C1 segment of cervical spinal cord (tissue), 14 donors: ENCODE results near the gene MAP2K5.

Experiments used
- DNase-seq, 14 donors: peaks; one replicate each; lab custom pipeline; 2025; lab: John Stamatoyannopoulos, UW

MAP2K5 gene

DNA sequence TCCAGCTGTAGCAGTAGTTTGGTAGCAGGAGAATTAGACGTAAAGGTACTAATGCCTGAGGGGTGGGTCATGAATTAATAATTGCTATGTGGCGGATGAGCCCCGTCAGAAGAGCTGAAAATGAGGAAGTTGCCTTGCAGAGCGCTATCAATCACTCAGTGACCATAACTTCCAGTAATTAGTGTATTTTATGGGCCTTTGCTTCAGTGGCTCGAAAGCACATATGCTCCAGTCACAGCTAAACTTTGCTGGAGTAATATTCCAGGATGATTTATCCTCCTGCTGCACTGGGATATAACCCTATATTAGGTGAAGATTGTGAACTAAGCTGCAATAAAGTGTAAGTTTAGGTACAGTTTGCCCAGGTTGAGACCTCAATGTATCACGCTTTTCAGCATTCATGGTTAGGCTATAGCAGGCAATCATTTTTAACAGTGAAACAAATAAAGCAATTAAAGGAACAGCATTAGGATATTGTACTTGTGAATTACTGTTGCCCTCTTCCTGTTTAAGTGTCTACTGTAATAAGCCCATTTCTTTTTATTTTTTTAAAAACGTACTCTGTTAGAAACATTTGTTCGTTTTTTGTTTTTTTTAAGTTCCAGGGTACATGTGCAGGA lies 178.2 kb downstream of the MAP2K5 start:
- no peak for DNase-seq

DNA sequence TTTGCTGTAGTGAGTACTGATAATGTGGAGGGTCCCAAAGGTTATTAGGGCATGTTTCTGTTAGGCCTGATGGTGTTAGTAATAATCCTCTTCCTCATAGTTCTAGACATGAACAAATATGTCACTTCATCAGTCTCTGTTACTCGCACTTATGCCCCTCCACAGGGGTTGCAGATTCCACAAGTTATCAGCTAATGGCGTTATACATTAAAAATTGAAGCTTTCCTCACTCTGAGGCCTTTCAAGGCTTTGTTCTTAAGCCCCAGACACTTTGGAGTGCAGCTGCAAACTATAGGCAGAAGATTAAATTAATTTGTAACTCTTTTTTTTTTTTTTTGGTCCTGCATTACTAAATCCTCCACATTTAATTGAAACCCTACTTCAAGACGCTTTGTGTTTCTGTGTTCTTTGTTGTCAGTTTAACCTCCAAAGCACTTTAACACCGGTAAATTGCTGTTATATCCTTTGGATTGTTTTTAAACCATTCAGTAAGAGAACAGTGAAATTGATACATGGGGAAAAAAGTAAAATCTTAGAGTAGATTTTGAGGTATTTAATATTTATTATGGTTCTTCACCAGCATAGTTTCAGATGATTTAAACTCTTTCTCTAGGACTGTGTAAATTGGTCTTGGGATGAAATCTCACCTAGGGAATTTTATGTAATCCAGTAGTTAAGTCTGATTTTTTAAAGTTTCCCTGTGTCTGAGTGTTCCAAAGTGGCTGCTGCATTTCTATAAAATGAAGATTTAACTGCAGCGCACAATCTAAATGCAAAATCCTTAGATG lies 179.7 kb downstream of the MAP2K5 start:
- DNase-seq = no peak

- no peak for DNase-seq
Measured at GRCh38 chr15:67723294-67724024, 181.0 kb downstream of the MAP2K5 start.

- no peak for DNase-seq
Measured at GRCh38 chr15:67724691-67725375, 182.3 kb downstream of the MAP2K5 start.

DNA sequence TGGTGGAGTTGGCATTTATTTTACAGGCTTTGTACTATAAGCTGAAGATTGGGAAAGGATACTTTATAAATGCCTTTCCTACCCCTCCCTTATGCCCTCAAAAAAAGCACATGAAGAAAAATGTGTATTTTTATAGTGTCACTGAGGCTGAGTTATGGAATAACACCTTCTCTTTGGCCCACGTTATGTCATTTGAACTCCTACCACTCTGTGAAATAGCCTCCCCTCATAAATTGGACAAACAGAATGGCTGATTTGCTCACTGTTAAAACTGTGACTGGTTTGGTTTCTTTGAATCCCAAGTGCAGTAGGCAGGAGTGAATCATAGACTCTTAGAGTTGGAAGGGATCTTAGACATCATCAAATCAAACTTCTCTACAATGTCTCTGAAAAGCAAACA lies 187.6 kb downstream of the MAP2K5 start:
- no peak for DNase-seq

- no peak for DNase-seq
Measured at GRCh38 chr15:67731112-67731721, 188.7 kb downstream of the MAP2K5 start.

GRCh38 chr15:67732164-67732563 lies 189.7 kb downstream of the MAP2K5 start:
- DNase-seq = no peak

DNA sequence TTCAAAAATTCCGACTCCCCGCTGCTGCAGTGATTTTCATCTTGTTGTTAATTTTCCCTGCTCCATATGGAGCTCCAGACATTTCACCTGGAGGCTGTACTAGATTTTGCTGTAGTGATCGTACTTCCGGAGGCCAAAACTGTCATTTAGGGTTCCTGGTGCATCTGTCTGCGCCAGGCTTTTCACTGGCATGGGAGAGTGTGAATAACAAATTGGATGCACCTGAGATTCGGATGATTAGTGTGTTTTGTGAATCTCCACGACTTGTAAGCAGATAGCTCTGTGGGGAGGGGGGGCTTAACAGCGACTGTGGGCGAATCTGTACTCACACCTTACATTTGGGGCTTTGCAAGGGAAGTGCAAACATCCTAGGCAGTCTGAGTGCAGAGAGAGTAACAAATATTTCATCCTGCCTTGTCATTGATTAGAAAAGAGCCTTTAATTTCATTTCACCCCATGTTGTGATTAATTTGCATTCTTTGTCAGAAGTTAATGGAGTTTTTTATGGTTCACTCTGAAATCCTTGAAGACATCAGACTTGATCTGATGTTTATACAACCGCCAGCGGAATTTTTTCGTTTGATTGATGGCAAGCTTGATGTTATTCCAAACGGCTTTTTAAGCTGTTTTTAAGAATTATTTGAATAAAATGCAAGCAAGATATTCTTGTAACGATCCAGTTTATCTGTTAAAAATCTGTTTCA lies 190.3 kb downstream of the MAP2K5 start:
- DNase-seq = peak in 1 of 14 donors; percentile 4

GRCh38 chr15:67735896-67736295 lies 193.4 kb downstream of the MAP2K5 start:
- no peak for DNase-seq

DNA sequence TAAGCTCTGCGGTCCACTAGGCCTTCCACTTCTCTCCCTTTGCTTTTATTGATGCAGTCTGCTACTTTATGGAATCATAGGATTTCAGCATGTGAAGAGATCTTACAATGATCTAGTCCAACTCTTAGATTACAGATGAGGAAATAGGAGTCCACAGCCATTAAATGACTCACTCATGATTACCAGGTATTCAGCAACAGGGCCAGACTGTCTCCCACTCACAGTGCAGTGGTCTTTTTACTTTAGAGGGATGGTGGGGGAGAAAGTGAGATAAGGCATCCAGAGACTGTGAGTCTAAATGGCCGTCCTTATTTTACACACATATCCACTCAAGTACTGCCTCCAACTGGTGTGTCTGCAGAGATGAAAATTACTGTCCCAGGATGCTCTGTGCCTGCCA lies 194.3 kb downstream of the MAP2K5 start:
- no peak for DNase-seq

- peak in 1 of 14 donors; percentile 6 for DNase-seq
Measured at GRCh38 chr15:67738056-67738455, 195.6 kb downstream of the MAP2K5 start.

- no peak for DNase-seq
Measured at GRCh38 chr15:67740405-67740804, 197.9 kb downstream of the MAP2K5 start.

DNA sequence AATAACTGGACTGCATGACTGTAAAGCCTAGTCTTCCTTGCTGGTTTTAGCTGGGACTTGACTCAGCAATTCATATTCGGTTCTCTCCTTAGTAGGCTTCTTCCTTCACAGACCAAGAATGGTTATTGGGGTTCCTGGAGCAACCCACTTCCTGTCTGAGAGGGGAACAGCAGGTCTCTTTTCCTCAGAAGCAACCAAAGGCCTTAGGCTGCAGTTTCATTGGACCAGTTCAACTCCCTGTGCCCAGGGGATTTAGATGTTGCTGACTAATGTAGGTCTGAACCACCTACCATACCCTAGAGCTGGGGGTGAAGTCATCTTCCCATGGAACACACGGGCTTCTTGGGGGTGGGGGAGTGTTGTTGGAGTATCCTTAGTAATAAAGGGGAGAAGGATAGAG lies 198.8 kb downstream of the MAP2K5 start:
- no peak for DNase-seq

- DNase-seq = no peak
Measured at GRCh38 chr15:67743558-67743957, 201.1 kb downstream of the MAP2K5 start.

GRCh38 chr15:67744331-67745072 lies 202.0 kb downstream of the MAP2K5 start:
- no peak for DNase-seq

DNA sequence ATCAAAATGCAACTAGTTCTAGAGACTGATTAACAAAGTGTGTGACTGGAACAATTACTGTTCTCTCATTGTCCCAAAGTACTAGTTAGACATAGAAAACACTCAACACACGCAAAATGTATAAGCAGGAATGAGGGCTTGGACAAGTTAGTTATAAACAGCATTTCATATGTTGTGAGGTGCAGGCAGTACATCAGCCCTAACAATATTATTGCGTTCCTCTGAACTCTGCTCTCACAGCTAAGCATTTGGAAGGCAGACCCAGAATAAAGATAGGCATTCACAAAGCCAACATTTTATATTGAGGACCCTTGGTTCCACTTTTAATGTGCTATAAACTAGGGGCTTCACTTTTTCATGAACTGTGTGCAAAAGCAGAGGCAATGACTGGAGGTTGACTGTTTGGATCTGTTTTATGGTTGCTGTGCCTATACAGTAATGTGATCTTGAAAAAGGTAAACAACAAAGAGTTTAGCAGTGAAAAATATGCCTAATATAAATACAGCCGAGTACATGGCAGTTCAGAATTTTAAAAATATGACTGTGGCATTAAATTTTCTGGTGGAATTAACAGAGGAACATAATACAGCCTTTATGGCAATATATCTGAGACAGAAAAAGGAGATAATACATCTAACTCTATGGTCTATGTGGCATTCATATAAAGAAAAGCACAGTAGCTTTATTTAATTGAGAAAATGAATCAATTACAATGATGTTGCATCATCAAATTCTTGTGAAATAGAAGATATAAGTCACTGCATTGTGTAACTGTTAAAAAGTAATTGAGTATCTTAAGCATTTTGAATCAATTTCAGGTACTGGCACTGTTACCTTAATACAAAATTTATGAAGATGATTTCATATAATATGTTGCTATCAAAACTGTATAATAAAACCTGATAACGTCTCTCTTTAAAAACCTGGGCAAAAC lies 202.8 kb downstream of the MAP2K5 start:
- DNase-seq = no peak

DNA sequence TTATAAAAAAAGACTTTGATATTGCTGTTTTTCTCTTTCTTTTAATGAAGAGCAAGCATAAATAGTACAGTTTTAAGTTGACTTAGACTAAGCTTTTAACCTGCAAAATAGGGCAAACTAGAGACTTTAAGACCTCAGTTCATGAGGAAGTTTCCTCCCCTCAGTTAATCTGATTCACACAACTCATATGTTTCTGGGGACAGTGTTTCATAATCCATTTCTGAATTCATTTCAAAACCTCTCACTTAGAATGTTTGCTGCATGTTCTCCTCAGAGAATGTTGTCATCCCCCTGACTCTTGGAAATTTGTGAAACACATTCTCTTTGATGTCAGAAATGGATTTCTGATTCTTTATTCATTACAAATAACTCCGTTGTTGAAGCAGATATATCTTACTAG lies 203.5 kb downstream of the MAP2K5 start:
- DNase-seq = no peak

- DNase-seq = no peak
Measured at GRCh38 chr15:67746450-67746849, 203.9 kb downstream of the MAP2K5 start.

DNA sequence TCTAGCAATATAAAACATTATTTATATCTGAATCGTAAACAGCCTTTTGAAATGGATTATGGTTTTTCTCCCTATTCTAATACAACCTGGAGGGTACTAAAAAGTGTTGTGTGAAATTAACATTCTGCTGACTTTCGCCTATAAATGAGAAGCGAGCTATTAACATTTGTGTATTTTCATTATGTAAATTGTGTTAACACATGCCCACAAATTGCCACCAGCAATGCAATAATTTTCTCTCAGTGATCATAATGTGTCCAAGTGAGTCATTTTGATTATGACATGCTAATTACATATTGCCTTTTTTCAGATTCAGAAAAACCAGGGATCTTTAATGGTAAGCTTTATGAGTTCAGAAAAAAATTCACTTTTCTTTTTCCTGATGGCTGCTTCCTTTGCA lies 205.4 kb downstream of the MAP2K5 start:
- DNase-seq = no peak
